ENCODE measurements around the gene CD28.

CD28 gene

DNA sequence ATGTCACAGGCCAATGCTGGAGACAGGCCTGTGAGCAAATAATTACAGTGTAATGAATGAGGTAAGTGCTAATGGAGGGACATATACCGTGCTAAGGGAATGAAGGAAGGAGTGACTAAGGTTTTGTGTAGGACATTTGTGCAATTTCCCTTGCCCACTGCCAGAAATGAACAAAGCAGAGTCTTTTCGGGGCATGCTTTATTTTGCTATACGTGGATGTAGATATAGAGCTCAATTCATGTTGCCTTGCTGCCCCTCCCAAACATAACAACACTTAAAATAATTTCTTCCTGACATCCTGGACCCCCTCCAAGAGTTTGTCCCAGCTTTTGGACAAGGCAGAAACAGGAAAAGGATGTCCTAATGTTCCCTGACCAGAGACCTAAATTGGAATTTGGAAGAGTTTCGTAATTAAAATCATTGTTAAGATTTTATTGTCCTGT lies 23.7 kb upstream of the CD28 start:
- TF ChIP-seq ZBTB7A (IDR thresholded peaks at IDR 0.05; ENCODE audit: low read depth) (no peak), NFIC (IDR thresholded peaks at IDR 0.05) (no peak), FOXM1 (IDR thresholded peaks at IDR 0.05; ENCODE audit: borderline replicate concordance, low read depth) (no peak), TCF12 (IDR thresholded peaks at IDR 0.05; ENCODE audit: low read depth) (no peak), EP300 (IDR thresholded peaks at IDR 0.05; ENCODE audit: borderline replicate concordance) (no peak), YY1 (IDR thresholded peaks at IDR 0.05; ENCODE audit: low read depth) (no peak), TAF1 (IDR thresholded peaks at IDR 0.05; ENCODE audit: low read depth) (no peak), REST (IDR thresholded peaks at IDR 0.05; ENCODE audit: low read depth) (no peak), CREB1 (IDR thresholded peaks at IDR 0.05; ENCODE audit: low read depth) (no peak)
- TF ChIP-seq, protein P1, sequence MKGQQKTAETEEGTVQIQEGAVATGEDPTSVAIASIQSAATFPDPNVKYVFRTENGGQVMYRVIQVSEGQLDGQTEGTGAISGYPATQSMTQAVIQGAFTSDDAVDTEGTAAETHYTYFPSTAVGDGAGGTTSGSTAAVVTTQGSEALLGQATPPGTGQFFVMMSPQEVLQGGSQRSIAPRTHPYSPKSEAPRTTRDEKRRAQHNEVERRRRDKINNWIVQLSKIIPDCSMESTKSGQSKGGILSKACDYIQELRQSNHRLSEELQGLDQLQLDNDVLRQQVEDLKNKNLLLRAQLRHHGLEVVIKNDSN (IDR thresholded peaks at IDR 0.05): no peak
- TF ChIP-seq, protein P2, sequence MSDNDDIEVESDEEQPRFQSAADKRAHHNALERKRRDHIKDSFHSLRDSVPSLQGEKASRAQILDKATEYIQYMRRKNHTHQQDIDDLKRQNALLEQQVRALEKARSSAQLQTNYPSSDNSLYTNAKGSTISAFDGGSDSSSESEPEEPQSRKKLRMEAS (IDR thresholded peaks at IDR 0.05): no peak

GRCh38 chr2:203683421-203683820 lies 23.0 kb upstream of the CD28 start:
- TF ChIP-seq EGR1 (IDR thresholded peaks at IDR 0.05) (no peak), NFIC (IDR thresholded peaks at IDR 0.05) (no peak), TEAD4 (IDR thresholded peaks at IDR 0.05) (no peak), FOXM1 (IDR thresholded peaks at IDR 0.05; ENCODE audit: borderline replicate concordance, low read depth) (no peak), TCF12 (IDR thresholded peaks at IDR 0.05; ENCODE audit: low read depth) (no peak), REST (IDR thresholded peaks at IDR 0.05; ENCODE audit: low read depth) (no peak), EP300 (IDR thresholded peaks at IDR 0.05; ENCODE audit: borderline replicate concordance) (no peak), CREB1 (IDR thresholded peaks at IDR 0.05; ENCODE audit: low read depth) (no peak), RAD21 (IDR thresholded peaks at IDR 0.05; ENCODE audit: low read depth) (no peak), CEBPB (IDR thresholded peaks at IDR 0.05) (no peak)
- TF ChIP-seq, protein P1 (IDR thresholded peaks at IDR 0.05): no peak

GRCh38 chr2:203683932-203684556 lies 22.4 kb upstream of the CD28 start:
- no peak for TF ChIP-seq TEAD4 (IDR thresholded peaks at IDR 0.05)
- TF ChIP-seq, protein P2 (IDR thresholded peaks at IDR 0.05): no peak

- TF ChIP-seq CEBPB (IDR thresholded peaks at IDR 0.05) (no peak), TAF1 (IDR thresholded peaks at IDR 0.05; ENCODE audit: low read depth) (no peak), EGR1 (IDR thresholded peaks at IDR 0.05) (no peak), NFIC (IDR thresholded peaks at IDR 0.05) (no peak), RAD21 (IDR thresholded peaks at IDR 0.05; ENCODE audit: low read depth) (no peak), EP300 (IDR thresholded peaks at IDR 0.05; ENCODE audit: borderline replicate concordance) (no peak), FOXM1 (IDR thresholded peaks at IDR 0.05; ENCODE audit: borderline replicate concordance, low read depth) (no peak), TEAD4 (IDR thresholded peaks at IDR 0.05) (no peak)
- TF ChIP-seq, protein P1 (IDR thresholded peaks at IDR 0.05): no peak
- TF ChIP-seq, protein P2 (IDR thresholded peaks at IDR 0.05): no peak
Observed at GRCh38 chr2:203685081-203685621, 21.3 kb upstream of the CD28 start.

DNA sequence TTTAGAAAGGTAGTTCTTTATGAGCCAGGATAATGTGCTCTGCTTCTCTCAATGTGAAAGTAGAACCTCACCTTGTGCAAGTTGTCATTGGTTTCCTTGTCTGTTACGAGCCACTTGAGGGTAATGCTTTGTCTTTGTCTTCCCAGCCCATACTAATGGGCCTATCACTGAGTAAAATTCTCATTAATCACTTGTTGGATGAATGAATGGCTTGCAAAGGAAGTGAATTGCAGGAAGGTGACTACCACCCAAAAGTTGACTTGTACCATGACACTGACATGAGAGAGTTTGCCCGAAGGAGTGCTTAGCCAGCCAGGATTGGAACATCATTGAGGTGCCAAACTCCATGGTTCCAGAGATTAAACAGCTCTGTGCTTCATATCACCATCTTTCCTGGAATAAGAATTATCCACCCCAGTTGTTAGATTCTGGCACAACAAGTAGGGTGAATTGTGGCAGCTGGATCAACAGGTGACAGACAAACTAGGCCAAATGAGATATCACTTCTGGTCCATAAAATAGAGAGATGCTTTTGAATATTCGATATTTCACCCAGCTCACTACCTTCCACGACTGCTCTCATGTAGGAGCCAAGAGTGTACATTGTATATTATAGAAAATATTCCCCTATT lies 20.5 kb upstream of the CD28 start:
- no peak for TF ChIP-seq EP300 (IDR thresholded peaks at IDR 0.05; ENCODE audit: borderline replicate concordance)
- TF ChIP-seq, protein P2 (IDR thresholded peaks at IDR 0.05): no peak
- no peak for TF ChIP-seq FOXM1 (IDR thresholded peaks at IDR 0.05; ENCODE audit: borderline replicate concordance, low read depth)
- TF ChIP-seq YY1 (IDR thresholded peaks at IDR 0.05; ENCODE audit: low read depth): no peak
- no peak for TF ChIP-seq NFIC (IDR thresholded peaks at IDR 0.05)
